B cell (primary cell): ENCODE data around the gene OPRPN. TPM values are rescaled to one million over a fixed set of nuclear protein-coding genes. Genes with fewer than 3 reads are reported as not detected.

Experiments used
- ATAC-seq: fragments of 200-7000 bp; cut with Tn5 transposase; one replicate; pipeline ENCODE4 v1.10.0; 2021; ENCODE audit warnings: low read depth, mild to moderate bottlenecking, moderate number of reproducible peaks, moderate library complexity
- CTCF ChIA-PET: fragments of 350-600 bp; sonication (Branson Sonifier 250); formaldehyde crosslinking; loops from one replicate; lab custom pipeline; 2021; ENCODE audit warnings: antibody characterized with exemption, inconsistent platforms; lab: Charles Lee
- POLR2A ChIA-PET: fragments of 350-600 bp; sonication (Branson Sonifier 250); formaldehyde crosslinking; loops from one replicate; lab custom pipeline; 2021; ENCODE audit warnings: antibody characterized with exemption; lab: Charles Lee
- DNase-seq: peaks from one replicate; pipeline ENCODE4 v3.0.0; 2013
- H2AFZ ChIP-seq: 2 replicates; pipeline ENCODE4 v1.6.1; 2012; ENCODE audit warnings: mild to moderate bottlenecking, low read depth, low read length; ENCODE audit not compliant: insufficient read depth, poor library complexity, severe bottlenecking
- H3K27ac ChIP-seq, 2 donors: 1 replicate in 1 of 2; 2 replicates in 1 of 2; pipeline ENCODE4 v1.5.1; 2012 to 2013; ENCODE audit warnings: low read length in 2 of 2, mild to moderate bottlenecking in 2 of 2, moderate library complexity in 1 of 2
- H3K27me3 ChIP-seq, 4 experiments: fragments of 200-600 bp in 1 of 4; sonication (generic) in 1 of 4; replicated peaks in 1 of 4; 1 replicate in 2 of 4; 2 replicates in 2 of 4; pipeline versions ENCODE4 v1.6.1 to v1.7.0; 2013 to 2016; ENCODE audit warnings: low read length in 3 of 4, mild to moderate bottlenecking in 2 of 4, mixed read lengths in 1 of 4, moderate library complexity in 1 of 4; ENCODE audit not compliant: insufficient read depth in 4 of 4, control insufficient read depth in 3 of 4; ENCODE audit errors: control extremely low read depth in 1 of 4
- H3K36me3 ChIP-seq, 2 experiments: replicated peaks in 1 of 2; 1 replicate in 1 of 2; 2 replicates in 1 of 2; pipeline versions ENCODE4 v1.6.1 to v1.7.1; 2013; ENCODE audit warnings: low read length in 1 of 2; ENCODE audit not compliant: insufficient read depth in 2 of 2, control insufficient read depth in 1 of 2; ENCODE audit errors: control extremely low read depth in 1 of 2, extremely low read depth in 1 of 2
- H3K4me1 ChIP-seq, 2 donors: fragments of 200-600 bp in 1 of 2; sonication (generic) in 1 of 2; 1 replicate in 1 of 2; 2 replicates in 1 of 2; pipeline versions ENCODE4 v1.5.1 to v1.6.1; 2013 to 2017; ENCODE audit warnings: low read length in 2 of 2; ENCODE audit not compliant: control insufficient read depth in 2 of 2, insufficient read depth in 2 of 2
- H3K4me2 ChIP-seq: replicated peaks from 2 replicates; pipeline ENCODE3; 2012; ENCODE audit warnings: mild to moderate bottlenecking, low read depth, low read length; ENCODE audit not compliant: poor library complexity, severe bottlenecking
- H3K4me3 ChIP-seq, 5 experiments: fragments of 200-600 bp in 1 of 5; sonication (generic) in 1 of 5; 1 replicate in 3 of 5; 2 replicates in 2 of 5; pipeline versions ENCODE4 v1.5.1 to v1.7.0; 2011 to 2016; ENCODE audit warnings: low read length in 4 of 5, mild to moderate bottlenecking in 4 of 5, low read depth in 2 of 5, control low read depth in 1 of 5, moderate library complexity in 1 of 5; ENCODE audit not compliant: insufficient read depth in 1 of 5; ENCODE audit errors: control extremely low read depth in 1 of 5, extremely low read depth in 1 of 5
- H3K79me2 ChIP-seq: fragments of 200-600 bp; sonication (generic); one replicate; pipeline ENCODE4 v1.6.0; 2016; ENCODE audit warnings: low read length; ENCODE audit not compliant: control insufficient read depth, insufficient read depth
- H3K9ac ChIP-seq: fragments of 200-600 bp; sonication (generic); 2 replicates; pipeline ENCODE4 v1.6.1; 2017; ENCODE audit warnings: mild to moderate bottlenecking, low read length, moderate library complexity
- H3K9me3 ChIP-seq, 3 donors: one replicate each; pipeline versions ENCODE4 v1.6.1 to v1.7.1; 2013; ENCODE audit warnings: low read length in 2 of 3; ENCODE audit not compliant: control insufficient read depth in 2 of 3, insufficient read depth in 1 of 3; ENCODE audit errors: control extremely low read depth in 1 of 3
- H4K20me1 ChIP-seq: 2 replicates; pipeline ENCODE4 v1.6.0; 2012; ENCODE audit warnings: mild to moderate bottlenecking, low read length; ENCODE audit not compliant: insufficient read depth, control insufficient read depth, poor library complexity, severe bottlenecking
- H3K27ac Mint-ChIP-seq: one replicate; pipeline ENCODE4 v1.8.0; 2021; ENCODE audit warnings: mixed read lengths
- H3K27me3 Mint-ChIP-seq: one replicate; pipeline ENCODE4 v1.8.0; 2021; ENCODE audit warnings: mixed read lengths
- H3K4me1 Mint-ChIP-seq: one replicate; pipeline ENCODE4 v1.8.0; 2021; ENCODE audit warnings: mixed read lengths
- H3K4me3 Mint-ChIP-seq: one replicate; pipeline ENCODE4 v1.8.0; 2021; ENCODE audit warnings: mixed read lengths
- H3K9me3 Mint-ChIP-seq: one replicate; pipeline ENCODE4 v1.8.0; 2022; ENCODE audit warnings: mixed read lengths; ENCODE audit not compliant: insufficient read depth
- EZH2 ChIP-seq: IDR thresholded peaks from 2 replicates; pipeline ENCODE4 v1.6.1; 2012; ENCODE audit warnings: borderline replicate concordance, low read depth, mild to moderate bottlenecking, moderate library complexity, low read length; ENCODE audit not compliant: insufficient read depth, poor library complexity, severe bottlenecking
- WGBS: methylation state at CpG from one replicate; pipeline ENCODE4 v1.1.5; 2013; ENCODE audit warnings: missing lambda C conversion rate; ENCODE audit not compliant: insufficient coverage; 5-methylcytosine and 5-hydroxymethylcytosine counted together
- intact Hi-C: fragments of 100-400 bp; cut with micrococcal nuclease; formaldehyde crosslinking; loops from one replicate; pipeline ENCODE4 v1.10.0; 2022
- polyA plus RNA-seq: library from polyadenylated mRNA; depleted of rRNA; stranded (reverse); fragments of >200 nt; gene quantifications from 2 replicates; pipeline ENCODE4 v1.2.3, GENCODE V29; 2012
- total RNA-seq, 2 donors: library from RNA; stranded (reverse); fragments of 120-200 nt in 1 of 2; gene quantifications; 1 replicate in 1 of 2; 2 replicates in 1 of 2; pipeline versions ENCODE4 v1.2.3 to v1.2.4, GENCODE V29; 2013 to 2022
- TF ChIP-seq, protein P1 (sequence below): fragments of 200-600 bp; IDR thresholded peaks from one replicate; pipeline ENCODE4 v1.8.0; 2022; ENCODE audit warnings: antibody characterized with exemption, mild to moderate bottlenecking

OPRPN gene
- total and polyA plus RNA-seq, 2 donors (not counting 1 experiment from before 2014, with no cell fraction given) = not detected

DNA sequence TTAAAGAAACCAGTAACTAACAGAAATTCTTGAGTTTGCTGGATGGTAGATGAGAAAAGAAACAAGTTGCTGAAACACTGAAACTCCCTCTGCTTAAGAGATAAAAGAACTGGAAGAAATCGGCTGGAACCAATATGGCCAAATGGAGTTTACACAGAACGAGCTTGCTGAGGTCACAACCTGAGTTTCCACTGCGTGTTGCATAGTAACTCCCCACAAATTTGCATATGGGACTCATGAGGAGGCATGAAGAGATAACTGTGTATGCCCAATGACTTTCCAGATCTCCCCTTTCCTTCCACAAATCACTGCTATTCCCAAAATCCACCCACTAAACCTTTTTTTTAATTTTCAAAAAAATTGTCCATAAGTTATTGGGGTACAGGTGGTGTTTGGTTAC lies 25.0 kb upstream of the OPRPN start:
- H4K20me1 ChIP-seq = no peaks in the 10 kb centered on the region
- Mint-ChIP-seq H3K27me3 (no peaks in the 10 kb centered on the region), H3K4me3 (no peak overlapping the region), H3K4me1 (no peaks in the 10 kb centered on the region), H3K27ac (no peak overlapping the region), H3K9me3 (no peaks in the 10 kb centered on the region)
- no peak overlapping the region for H2AFZ ChIP-seq
- no peak overlapping the region for H3K9ac ChIP-seq
- ChIA-PET CTCF (no interaction called here), POLR2A (no interaction called here)
- no peak for TF ChIP-seq EZH2
- TF ChIP-seq, protein P1, sequence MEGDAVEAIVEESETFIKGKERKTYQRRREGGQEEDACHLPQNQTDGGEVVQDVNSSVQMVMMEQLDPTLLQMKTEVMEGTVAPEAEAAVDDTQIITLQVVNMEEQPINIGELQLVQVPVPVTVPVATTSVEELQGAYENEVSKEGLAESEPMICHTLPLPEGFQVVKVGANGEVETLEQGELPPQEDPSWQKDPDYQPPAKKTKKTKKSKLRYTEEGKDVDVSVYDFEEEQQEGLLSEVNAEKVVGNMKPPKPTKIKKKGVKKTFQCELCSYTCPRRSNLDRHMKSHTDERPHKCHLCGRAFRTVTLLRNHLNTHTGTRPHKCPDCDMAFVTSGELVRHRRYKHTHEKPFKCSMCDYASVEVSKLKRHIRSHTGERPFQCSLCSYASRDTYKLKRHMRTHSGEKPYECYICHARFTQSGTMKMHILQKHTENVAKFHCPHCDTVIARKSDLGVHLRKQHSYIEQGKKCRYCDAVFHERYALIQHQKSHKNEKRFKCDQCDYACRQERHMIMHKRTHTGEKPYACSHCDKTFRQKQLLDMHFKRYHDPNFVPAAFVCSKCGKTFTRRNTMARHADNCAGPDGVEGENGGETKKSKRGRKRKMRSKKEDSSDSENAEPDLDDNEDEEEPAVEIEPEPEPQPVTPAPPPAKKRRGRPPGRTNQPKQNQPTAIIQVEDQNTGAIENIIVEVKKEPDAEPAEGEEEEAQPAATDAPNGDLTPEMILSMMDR = no peak
- WGBS = 80% methylated on average over 1 of the region's 3 CpGs
- no peak overlapping the region for H3K27ac ChIP-seq
- intact Hi-C loops = no loop called here
- no peak overlapping the region for H3K4me2 ChIP-seq
- H3K79me2 ChIP-seq = no peaks in the 10 kb centered on the region
- H3K27me3 ChIP-seq = no peaks in the 10 kb centered on the region
- H3K9me3 ChIP-seq = no peaks in the 10 kb centered on the region
- ATAC-seq (no peak), DNase-seq (no peak)
- no peak overlapping the region for H3K4me3 ChIP-seq
- no peaks in the 10 kb centered on the region for H3K4me1 ChIP-seq
- H3K36me3 ChIP-seq = no peaks in the 10 kb centered on the region

DNA sequence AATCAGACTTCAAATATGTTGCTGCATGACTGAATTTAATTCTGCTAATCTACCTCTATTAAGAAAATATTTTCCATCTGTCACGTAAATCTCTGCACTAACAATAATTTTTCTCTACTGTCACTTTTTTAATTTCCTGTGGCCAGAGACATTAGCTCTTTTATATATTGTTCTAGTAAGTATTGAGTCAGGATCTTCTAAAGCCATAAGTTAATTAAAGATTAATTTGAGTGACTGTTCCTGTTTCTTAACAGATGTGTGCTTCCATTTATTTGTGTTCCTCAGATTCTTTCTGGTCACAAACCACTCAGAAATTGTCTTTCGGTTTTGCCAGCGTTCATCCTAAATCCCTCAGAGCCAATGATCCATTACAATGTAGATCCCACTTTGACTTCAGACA lies 17.2 kb upstream of the OPRPN start:
- POLR2A ChIA-PET = no interaction called here
- Histone ChIP-seq H3K9me3 (no peaks in the 10 kb centered on the region), H3K4me2 (no peak overlapping the region), H3K36me3 (no peaks in the 10 kb centered on the region), H2AFZ (no peak overlapping the region), H4K20me1 (no peaks in the 10 kb centered on the region), H3K27ac (no peak overlapping the region), H3K4me3 (no peak overlapping the region), H3K79me2 (no peaks in the 10 kb centered on the region), H3K9ac (no peak overlapping the region), H3K27me3 (no peaks in the 10 kb centered on the region), H3K4me1 (no peaks in the 10 kb centered on the region)
- no CpG with 5 or more reads among the region's 3 CpGs for WGBS
- Mint-ChIP-seq H3K9me3 (no peaks in the 10 kb centered on the region), H3K27me3 (no peaks in the 10 kb centered on the region), H3K27ac (no peak overlapping the region), H3K4me3 (no peak overlapping the region), H3K4me1 (no peaks in the 10 kb centered on the region)
- DNase-seq (no peak), ATAC-seq (no peak)
- intact Hi-C loops = no loop called here
- no peak for TF ChIP-seq EZH2
- TF ChIP-seq, protein P1 = no peak
- CTCF ChIA-PET = no interaction called here
